OCI-M1 (cell line): ENCODE measurements around the gene AP3M1.

Experiments used
- DNase-seq: peaks from one replicate; lab custom pipeline; 2025; lab: John Stamatoyannopoulos, UW

AP3M1 gene

GRCh38 chr10:74114041-74114448 lies 36.6 kb downstream of the AP3M1 start:
- DNase-seq, result no peak

DNA sequence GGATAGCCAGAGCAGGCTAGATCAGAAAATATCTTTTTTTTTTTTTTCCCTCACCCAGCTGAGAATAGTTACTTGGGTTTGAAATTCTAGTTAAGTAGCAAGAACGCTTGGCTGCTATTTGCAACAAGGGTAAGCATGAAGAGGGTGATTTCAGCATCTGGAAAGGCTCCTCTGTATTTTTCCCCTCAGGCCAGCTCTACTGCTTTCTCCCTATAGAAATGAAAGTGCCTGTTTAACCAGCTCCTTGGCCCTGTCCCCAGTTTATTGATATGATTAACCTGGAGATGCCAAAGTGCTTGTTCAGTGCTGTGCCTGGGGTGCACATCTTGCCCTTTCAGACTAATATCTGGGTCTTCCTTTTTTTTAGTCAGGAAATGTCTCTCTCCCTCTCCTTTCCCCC lies 37.1 kb downstream of the AP3M1 start:
- DNase-seq, result no peak

DNA sequence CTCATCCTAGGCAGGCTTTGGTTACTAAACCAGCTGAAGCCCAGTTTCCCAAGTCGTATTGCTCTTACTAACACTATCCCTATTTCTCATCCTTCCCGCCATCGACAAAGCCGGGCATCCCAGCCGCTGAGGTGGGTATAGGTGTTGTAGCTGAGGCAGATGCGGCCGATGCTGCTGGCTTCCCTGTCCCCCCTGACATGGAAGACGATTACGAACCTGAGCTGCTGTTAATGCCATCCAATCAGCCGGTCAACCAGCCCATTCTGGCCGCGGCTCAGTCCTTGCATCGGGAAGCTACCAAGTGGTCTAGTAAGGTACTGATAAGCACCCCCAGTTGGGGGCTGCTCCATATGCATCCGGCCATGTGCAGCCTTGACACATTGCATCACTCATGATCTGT lies 38.8 kb downstream of the AP3M1 start:
- DNase-seq, result no peak

DNA sequence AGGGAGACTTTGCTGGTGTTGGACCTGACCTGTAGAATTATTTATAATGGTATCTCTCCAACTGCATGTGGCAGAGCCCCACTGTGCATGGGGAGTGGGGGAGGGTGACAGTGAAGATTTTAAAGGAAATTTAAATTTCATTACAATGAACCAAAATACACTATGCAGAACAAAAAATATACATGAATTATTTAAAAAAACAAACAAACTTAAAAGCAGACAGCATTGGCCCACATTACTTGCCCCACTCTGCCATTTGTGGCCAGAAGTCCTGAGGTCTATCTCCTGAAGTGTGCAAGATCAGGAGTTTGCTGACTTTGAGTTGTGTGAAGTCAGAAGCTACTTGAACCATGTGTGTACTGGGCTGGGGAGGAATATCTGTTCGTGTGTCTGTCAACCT lies 40.5 kb downstream of the AP3M1 start:
- no peak for DNase-seq

DNA sequence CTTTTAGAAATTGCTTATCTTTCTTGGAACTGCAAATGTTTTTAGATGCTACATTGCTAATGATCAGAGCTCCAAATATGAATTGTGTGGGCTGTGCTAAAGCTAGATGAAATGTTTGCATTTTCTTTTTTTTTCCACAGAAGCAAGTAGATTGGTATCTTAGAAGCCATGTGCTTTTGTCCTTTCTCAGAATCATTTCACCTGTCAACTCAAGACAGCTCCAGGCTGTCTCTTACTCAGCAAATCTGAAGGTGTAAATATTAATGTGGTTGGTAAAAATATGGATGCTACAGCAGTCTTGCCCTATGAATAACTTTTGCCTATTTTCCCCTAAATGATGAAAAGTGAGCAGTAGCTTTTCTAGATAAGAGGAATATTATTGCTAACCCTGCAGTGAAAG lies 41.2 kb downstream of the AP3M1 start:
- no peak for DNase-seq

- no peak for DNase-seq
Measured at GRCh38 chr10:74107391-74107790, 43.2 kb downstream of the AP3M1 start.

- DNase-seq, result no peak
Measured at GRCh38 chr10:74104996-74105395, 45.6 kb downstream of the AP3M1 start.

DNA sequence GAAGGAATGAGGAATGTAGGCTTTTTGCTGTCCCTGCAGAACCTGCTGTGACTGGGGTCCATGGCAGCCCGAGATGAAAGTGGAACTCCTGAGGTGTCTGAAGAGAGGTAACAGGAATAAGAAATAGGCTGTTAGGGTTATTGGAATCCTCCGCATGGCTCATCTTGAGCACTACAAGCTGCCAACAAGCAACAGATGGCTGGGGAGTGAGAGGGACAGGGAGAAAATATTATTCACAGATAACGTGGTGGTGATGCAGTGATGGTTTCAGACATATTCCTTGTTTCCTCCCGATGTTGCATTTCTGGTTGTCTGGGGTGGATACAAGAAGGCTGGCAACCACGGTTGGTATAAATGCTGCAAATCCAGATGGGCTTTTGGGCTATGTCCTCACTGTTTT lies 46.1 kb downstream of the AP3M1 start:
- no peak for DNase-seq

- DNase-seq, result peak; percentile 58
Measured at GRCh38 chr10:74103560-74104258, 46.9 kb downstream of the AP3M1 start.

- DNase-seq, result no peak
Measured at GRCh38 chr10:74099836-74100235, 50.8 kb downstream of the AP3M1 start.

DNA sequence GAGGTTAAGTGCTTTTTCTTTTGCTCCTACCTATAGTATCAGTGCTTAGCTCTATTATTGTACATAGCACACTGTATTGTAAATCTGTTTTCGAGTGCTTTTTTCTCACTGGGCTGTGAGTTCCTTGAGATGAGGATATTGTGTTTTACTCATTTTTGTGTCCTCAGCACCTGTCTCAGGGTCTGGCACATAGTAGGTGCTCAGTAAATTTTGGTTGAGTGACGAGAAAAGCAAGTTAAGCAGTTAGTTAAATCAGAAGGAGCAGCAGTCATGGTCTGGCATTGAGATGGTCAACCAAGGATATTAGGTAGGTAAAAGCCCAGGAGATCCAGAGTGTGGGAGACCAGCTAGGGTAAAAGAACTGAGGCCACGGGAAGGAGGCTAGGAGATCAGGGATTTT lies 51.2 kb downstream of the AP3M1 start:
- DNase-seq, result no peak

- DNase-seq, result no peak
Measured at GRCh38 chr10:74097776-74098175, 52.9 kb downstream of the AP3M1 start.

DNA sequence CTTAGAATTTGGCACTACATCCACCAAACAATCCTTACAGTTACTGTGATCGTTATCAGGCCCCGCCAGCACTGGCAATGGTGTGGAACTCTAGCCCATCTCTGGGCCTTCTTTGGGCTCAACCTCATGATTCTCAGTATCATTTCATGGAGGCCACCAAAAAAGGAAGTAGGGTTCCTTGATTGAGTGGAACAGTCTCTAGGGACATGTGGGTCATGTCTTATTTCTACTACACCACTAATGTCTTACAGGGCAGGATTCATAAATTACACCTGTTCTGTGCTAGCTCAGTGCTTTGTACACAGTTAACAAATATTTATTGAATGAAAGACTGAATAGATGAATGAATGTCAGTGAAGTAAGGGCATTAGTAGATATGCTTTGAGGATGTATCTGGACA lies 53.9 kb downstream of the AP3M1 start:
- peak; percentile 23 for DNase-seq

- no peak for DNase-seq
Measured at GRCh38 chr10:74094231-74094630, 56.4 kb downstream of the AP3M1 start.

- no peak for DNase-seq
Measured at GRCh38 chr10:74093530-74094164, 57.0 kb downstream of the AP3M1 start.

GRCh38 chr10:74092372-74092771 lies 58.3 kb downstream of the AP3M1 start:
- DNase-seq, result no peak

DNA sequence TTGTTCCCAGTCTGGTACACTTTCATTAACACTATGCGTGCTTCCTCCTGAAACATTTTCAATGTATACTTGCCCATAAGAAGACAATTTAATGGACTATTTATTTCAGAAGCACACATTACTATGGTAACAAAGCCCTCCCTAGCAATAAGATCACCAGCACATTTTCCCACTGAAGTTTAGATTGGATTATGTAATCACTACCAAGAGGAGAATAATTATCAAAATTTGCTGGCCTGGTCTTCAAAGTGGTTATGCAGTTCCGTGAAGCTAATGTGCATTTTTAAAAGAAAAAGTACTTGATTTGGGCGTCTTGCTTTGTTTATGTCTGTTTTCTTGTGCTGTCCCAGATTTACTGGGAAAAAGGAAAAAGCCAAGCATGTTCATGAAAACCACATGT lies 61.9 kb downstream of the AP3M1 start:
- DNase-seq, result no peak

DNA sequence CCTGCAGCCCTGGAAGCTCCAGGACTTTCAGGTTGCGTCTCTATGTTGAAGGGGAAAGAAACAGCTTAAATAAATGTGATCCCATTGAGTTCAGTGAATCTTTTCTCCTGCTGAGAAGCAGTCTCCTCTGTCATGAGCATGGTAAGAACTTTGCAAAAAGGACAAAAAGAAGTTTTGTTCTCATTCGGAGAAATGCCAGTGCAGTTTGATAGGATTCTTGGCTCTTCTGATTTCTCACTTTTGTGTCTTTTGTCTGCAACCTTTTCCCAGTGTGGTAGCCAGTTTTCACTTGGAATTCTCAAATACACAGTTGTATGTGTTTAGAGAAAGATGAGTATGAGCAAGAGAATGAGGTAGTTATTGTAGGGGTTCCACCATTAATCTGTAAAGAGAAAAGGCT lies 64.3 kb downstream of the AP3M1 start:
- DNase-seq, result no peak

- no peak for DNase-seq
Measured at GRCh38 chr10:74084955-74085354, 65.7 kb downstream of the AP3M1 start.

DNA sequence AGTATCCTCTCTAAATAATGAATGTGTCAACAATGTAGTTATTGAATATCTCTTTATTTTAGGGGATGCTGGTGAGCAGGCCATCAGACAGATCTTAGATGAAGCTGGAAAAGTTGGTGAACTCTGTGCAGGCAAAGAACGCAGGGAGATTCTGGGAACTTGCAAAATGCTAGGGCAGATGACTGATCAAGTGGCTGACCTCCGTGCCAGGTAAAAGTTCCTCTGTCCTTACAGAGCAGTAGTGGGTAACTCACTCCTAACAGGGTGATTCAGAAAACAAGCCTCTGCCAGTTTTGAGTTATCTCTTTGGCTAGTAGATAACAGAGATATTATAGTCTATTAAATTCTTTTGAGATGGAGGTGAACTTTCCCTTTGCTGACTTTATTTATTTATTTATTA lies 67.3 kb downstream of the AP3M1 start:
- DNase-seq, result no peak

DNA sequence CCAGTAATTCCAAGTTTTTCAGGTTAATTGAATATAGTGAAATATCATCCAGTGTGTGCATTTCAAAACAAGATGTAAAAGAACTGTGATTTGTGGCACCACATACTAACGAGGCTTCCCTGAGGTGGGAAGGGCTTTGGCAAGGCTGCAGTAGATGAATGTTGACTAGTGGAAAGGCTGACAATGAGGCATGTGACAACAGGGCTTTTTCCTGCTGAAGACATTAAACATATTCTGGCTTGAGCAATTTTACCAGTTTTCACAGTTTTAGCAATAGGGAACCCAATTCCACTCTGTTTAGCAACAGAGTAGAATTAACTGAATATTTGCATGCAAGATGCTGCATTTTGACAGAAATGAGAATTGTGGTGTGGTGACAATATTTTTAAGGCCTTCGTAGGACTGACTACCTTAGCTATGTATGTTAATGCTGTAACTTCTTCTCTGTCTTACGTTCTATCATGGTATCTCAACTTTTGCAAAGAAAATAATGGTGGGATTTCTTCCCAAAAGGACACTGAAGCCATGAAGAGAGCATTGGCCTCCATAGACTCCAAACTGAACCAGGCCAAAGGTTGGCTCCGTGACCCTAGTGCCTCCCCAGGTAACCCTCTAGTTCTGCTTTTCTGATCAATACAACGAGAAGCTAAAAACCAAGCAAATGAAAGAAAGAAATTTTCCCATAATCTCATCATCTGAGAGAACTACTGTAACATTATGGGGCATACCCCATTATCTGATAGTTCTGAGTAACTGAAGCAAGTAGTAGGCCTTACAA lies 68.5 kb downstream of the AP3M1 start:
- no peak for DNase-seq

GRCh38 chr10:74081192-74081803 lies 69.3 kb downstream of the AP3M1 start:
- DNase-seq, result peak; percentile 76
